ENCODE results near the gene DOCK8.

DNA sequence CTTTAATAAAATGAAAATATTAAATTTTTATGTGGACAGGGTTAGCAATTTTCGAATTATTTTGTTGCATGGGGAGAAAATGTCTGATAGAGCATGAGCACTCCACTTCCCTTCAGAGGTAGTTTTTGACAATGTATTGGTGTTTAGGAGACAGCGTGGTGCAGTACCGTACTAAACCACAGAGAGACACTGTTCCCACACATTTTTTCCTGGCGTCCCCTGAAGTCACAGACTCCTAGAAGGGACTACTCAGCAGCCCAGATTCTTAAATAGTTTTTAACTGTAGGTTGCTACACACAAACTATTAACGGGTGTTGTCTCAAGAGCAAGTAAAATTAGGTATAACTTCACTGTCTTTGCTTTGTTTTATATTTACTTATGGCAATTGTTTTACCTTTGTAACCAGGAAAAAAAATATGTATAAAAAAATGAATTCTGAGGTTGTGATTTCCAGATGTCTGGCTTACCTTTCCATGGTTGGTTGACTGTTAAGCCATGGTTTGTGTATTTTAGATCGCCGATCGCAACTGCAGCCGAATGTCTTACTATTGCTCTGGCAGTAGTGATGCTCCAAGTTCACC, 171.2 kb downstream of the DOCK8 start:
- TF ChIP-seq POLR2AphosphoS5 (IDR thresholded peaks at IDR 0.05; ENCODE audit: low read depth, low read length) (no peak), SIN3A (IDR thresholded peaks at IDR 0.05; ENCODE audit: low read depth) (no peak)

All from HCT116 (cell line).